Tibial artery (tissue), 4 donors: Measurements from ENCODE around the gene CEP85.
A peak's percentile ranks its signal among the peaks of the same experiment; 100 is the strongest.

Experiments used
- DNase-seq, 2 donors: peaks; one replicate each; pipeline ENCODE4 v3.0.0-alpha.2; 2019
- H3K27ac ChIP-seq, 2 donors: fragments of 200-600 bp; sonication (generic) in 1 of 2; 1 replicate in 1 of 2; 2 replicates in 1 of 2; pipeline ENCODE4 v1.5.1; 2018 to 2019; ENCODE audit warnings: mild to moderate bottlenecking in 1 of 2
- H3K27me3 ChIP-seq, 2 donors: fragments of 200-600 bp; sonication (generic) in 1 of 2; one replicate each; pipeline versions ENCODE4 v1.5.1 to v1.6.0; 2016 to 2019
- H3K36me3 ChIP-seq, 3 donors: fragments of 200-600 bp; sonication (generic) in 2 of 3; one replicate each; pipeline ENCODE4 v1.5.1; 2016 to 2019; ENCODE audit warnings: mild to moderate bottlenecking in 2 of 3
- H3K4me1 ChIP-seq, 4 donors: fragments of 200-600 bp; sonication (generic) in 2 of 4; 1 replicate in 3 of 4; 2 replicates in 1 of 4; pipeline ENCODE4 v1.5.1; 2016 to 2019
- H3K4me3 ChIP-seq, 2 donors: fragments of 200-600 bp; sonication (generic) in 1 of 2; 1 replicate in 1 of 2; 2 replicates in 1 of 2; pipeline ENCODE4 v1.5.1; 2018 to 2019; ENCODE audit warnings: mild to moderate bottlenecking in 2 of 2
- H3K9me3 ChIP-seq, 3 donors: fragments of 200-600 bp; sonication (generic) in 1 of 3; one replicate each; pipeline ENCODE4 v1.5.1; 2016 to 2019
- CTCF ChIP-seq, 2 experiments: fragments of 200-600 bp in 1 of 2; fragments of 450-650 bp in 1 of 2; IDR thresholded peaks; one replicate each; pipeline ENCODE4 v1.5.1; 2017 to 2019; ENCODE audit warnings: antibody characterized with exemption in 2 of 2, mild to moderate bottlenecking in 1 of 2, moderate library complexity in 1 of 2
- intact Hi-C: fragments of 100-400 bp; cut with DNase I; formaldehyde crosslinking; loops from one replicate; pipeline ENCODE4 v1.15.0; 2023; ENCODE audit warnings: low total_unique reads

Gene CEP85

GRCh38 chr1:26320896-26321295 is 86.9 kb downstream of the CEP85 start:
- H3K27ac ChIP-seq = no peak overlapping the region
- H3K4me3 ChIP-seq = no peak overlapping the region
- intact Hi-C loops = loop anchor here (10.0 kb wide), 1 partner anchor 216 kb away; no protein-coding TSS in a partner anchor
- no peak for DNase-seq
- no peak for TF ChIP-seq CTCF (IDR thresholded peaks at IDR 0.05)
- H3K36me3 ChIP-seq = no peaks in the 10 kb centered on the region
- H3K9me3 ChIP-seq = no peaks in the 10 kb centered on the region
- H3K4me1 ChIP-seq = peaks cover 0 to 6% (median 5%) of the 10 kb centered on the region in 4 donors
- H3K27me3 ChIP-seq = peaks cover 0 to 29% of the 10 kb centered on the region in 2 donors

GRCh38 chr1:26321315-26322041 is 87.5 kb downstream of the CEP85 start:
- intact Hi-C loops = loop anchor here (2.0 to 10.0 kb wide), 2 partner anchors 47 to 217 kb away; no protein-coding TSS in a partner anchor
- no peak overlapping the region for H3K27ac ChIP-seq
- no peaks in the 10 kb centered on the region for H3K9me3 ChIP-seq
- H3K4me1 ChIP-seq = peaks cover 0 to 6% (median 5%) of the 10 kb centered on the region in 4 donors
- H3K4me3 ChIP-seq = no peak overlapping the region
- peaks cover 0 to 29% of the 10 kb centered on the region in 2 donors for H3K27me3 ChIP-seq
- TF ChIP-seq CTCF (IDR thresholded peaks at IDR 0.05) = peak; percentile 88 to 95
- DNase-seq = peak; percentile 94 to 95
- no peaks in the 10 kb centered on the region for H3K36me3 ChIP-seq

- intact Hi-C loops = loop anchor here (2.0 to 10.0 kb wide), 2 partner anchors 47 to 217 kb away; no protein-coding TSS in a partner anchor
- Histone ChIP-seq H3K27ac (no peak overlapping the region), H3K27me3 (peaks cover 0 to 33% of the 10 kb centered on the region in 2 donors), H3K4me1 (peaks cover 0 to 6% (median 5%) of the 10 kb centered on the region in 4 donors), H3K9me3 (no peaks in the 10 kb centered on the region), H3K36me3 (no peaks in the 10 kb centered on the region), H3K4me3 (no peak overlapping the region)
- no peak for TF ChIP-seq CTCF (IDR thresholded peaks at IDR 0.05)
- DNase-seq = no peak
Observed at GRCh38 chr1:26322042-26322331, 88.0 kb downstream of the CEP85 start.

- no peak overlapping the region for H3K4me3 ChIP-seq
- H3K27ac ChIP-seq = no peak overlapping the region
- no peak for TF ChIP-seq CTCF (IDR thresholded peaks at IDR 0.05)
- H3K9me3 ChIP-seq = no peaks in the 10 kb centered on the region
- H3K27me3 ChIP-seq = peaks cover 0 to 39% of the 10 kb centered on the region in 2 donors
- intact Hi-C loops = loop anchor here (2.0 to 10.0 kb wide), 2 partner anchors 49 to 219 kb away; no protein-coding TSS in a partner anchor
- H3K36me3 ChIP-seq = no peaks in the 10 kb centered on the region
- DNase-seq = no peak
- H3K4me1 ChIP-seq = peaks cover 0 to 6% (median 5%) of the 10 kb centered on the region in 4 donors
Observed at GRCh38 chr1:26323382-26323781, 89.4 kb downstream of the CEP85 start.

GRCh38 chr1:26324550-26324949 is 90.5 kb downstream of the CEP85 start:
- Histone ChIP-seq H3K27me3 (peaks cover 0 to 45% of the 10 kb centered on the region in 2 donors), H3K36me3 (no peaks in the 10 kb centered on the region), H3K27ac (no peak overlapping the region), H3K9me3 (no peaks in the 10 kb centered on the region), H3K4me3 (no peak overlapping the region), H3K4me1 (peaks cover 0 to 6% (median 5%) of the 10 kb centered on the region in 4 donors)
- no peak for TF ChIP-seq CTCF (IDR thresholded peaks at IDR 0.05)
- intact Hi-C loops = loop anchor here (10.0 kb wide), 1 partner anchor 220 kb away; no protein-coding TSS in a partner anchor
- DNase-seq = no peak
